OCI-LY3 (cell line): ENCODE data around the gene CALML4.

ENCODE experiments used
- H2AFZ ChIP-seq: fragments of 200-600, 300-600 bp; shearing (Covaris generic); 2 replicates; pipeline ENCODE4 v1.6.0; 2014; ENCODE audit warnings: antibody characterized with exemption, low read depth, low read length
- H3K27ac ChIP-seq: fragments of 200-600, 300-600 bp; sonication (generic); 2 replicates; pipeline ENCODE4 v1.5.1; 2014; ENCODE audit warnings: mild to moderate bottlenecking, low read length, moderate library complexity, mixed read lengths
- H3K27me3 ChIP-seq: fragments of 200-600, 300-600 bp; sonication (generic); 2 replicates; pipeline ENCODE4 v1.6.1; 2014; ENCODE audit warnings: low read depth, low read length, mixed read lengths
- H3K36me3 ChIP-seq: fragments of 200-600, 300-600 bp; sonication (generic); replicated peaks from 2 replicates; pipeline ENCODE3; 2014; ENCODE audit warnings: low read depth, low read length, mixed read lengths
- H3K4me1 ChIP-seq: fragments of 300-600, 200-600 bp; sonication (generic); 2 replicates; pipeline ENCODE4 v1.6.1; 2014; ENCODE audit warnings: low read length, mixed read lengths
- H3K4me2 ChIP-seq: fragments of 200-600, 300-600 bp; sonication (generic); 2 replicates; pipeline ENCODE4 v1.6.1; 2014; ENCODE audit warnings: low read length, mixed read lengths
- H3K4me3 ChIP-seq: fragments of 300-600, 200-600 bp; sonication (generic); 2 replicates; pipeline ENCODE4 v1.5.1; 2014; ENCODE audit warnings: antibody characterized with exemption, mild to moderate bottlenecking, low read length, moderate library complexity
- H3K79me2 ChIP-seq: fragments of 300-600, 200-600 bp; shearing (Covaris generic); 2 replicates; pipeline ENCODE4 v1.6.1; 2014; ENCODE audit warnings: mild to moderate bottlenecking, low read length, mixed read lengths
- H3K9ac ChIP-seq: fragments of 300-600, 200-600 bp; shearing (Covaris generic); 2 replicates; pipeline ENCODE4 v1.6.0; 2014; ENCODE audit warnings: mild to moderate bottlenecking, low read length, moderate library complexity
- H3K9me3 ChIP-seq: fragments of 200-600, 300-600 bp; shearing (Covaris generic); 2 replicates; pipeline ENCODE4 v1.6.1; 2014; ENCODE audit warnings: low read length, mixed read lengths; ENCODE audit not compliant: insufficient read depth
- H4K20me1 ChIP-seq: fragments of 200-600, 300-600 bp; sonication (generic); 2 replicates; pipeline ENCODE4 v1.6.1; 2016; ENCODE audit warnings: low read length, mixed read lengths; ENCODE audit not compliant: insufficient read depth
- CTCF ChIP-seq: fragments of 200-600, 300-600 bp; sonication (generic); IDR thresholded peaks from 2 replicates; pipeline ENCODE4 v1.5.1; 2014; ENCODE audit warnings: antibody characterized with exemption, low read length, low read depth
- EZH2phosphoT487 ChIP-seq: fragments of 200-600 bp; shearing (Covaris generic); IDR thresholded peaks from 2 replicates; pipeline ENCODE4 v1.6.1; 2018; ENCODE audit warnings: antibody characterized with exemption, mixed run types, low read depth

The CALML4 gene

DNA sequence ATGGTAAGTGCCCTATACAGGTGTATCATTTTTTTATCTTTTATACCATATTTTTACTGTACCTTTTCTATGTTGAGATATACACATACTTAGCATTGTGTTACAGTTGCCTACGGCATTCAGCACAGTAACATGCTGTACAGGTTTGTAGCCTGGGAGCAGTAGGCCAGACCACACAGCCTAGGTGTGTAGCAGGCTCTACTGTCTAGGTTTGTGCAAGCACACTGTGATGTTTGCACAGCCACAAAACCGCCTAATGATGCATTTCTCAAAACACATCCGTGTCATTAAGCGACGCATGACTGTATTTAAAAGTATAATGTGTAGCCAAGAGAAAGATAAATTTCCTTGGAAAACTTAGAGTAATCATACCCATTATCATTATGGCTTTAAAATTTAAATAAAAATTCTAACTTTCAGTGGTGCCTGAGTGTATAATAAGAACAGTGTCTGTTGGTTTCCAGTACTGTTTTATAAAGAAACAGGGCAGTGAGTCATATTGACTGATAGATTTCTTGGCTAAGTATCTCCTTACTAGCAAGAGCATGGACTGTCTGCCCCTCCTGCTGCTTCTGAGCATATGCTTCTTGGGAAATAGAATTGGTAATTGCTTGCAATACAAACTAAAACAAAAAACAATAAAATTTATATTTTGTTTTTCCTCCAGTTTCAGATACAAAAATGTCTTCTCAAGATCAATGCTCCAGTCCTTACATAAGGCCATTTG is 18.3 kb downstream of the CALML4 start:
- H3K27ac ChIP-seq, result no peak overlapping the region

GRCh38 chr15:68184616-68185480 is 20.3 kb downstream of the CALML4 start:
- Histone ChIP-seq H4K20me1 (no peaks in the 10 kb centered on the region), H3K9ac (no peak overlapping the region), H3K4me1 (peaks cover 20% of the 10 kb centered on the region), H3K4me2 (no peak overlapping the region), H3K27ac (no peak overlapping the region), H2AFZ (no peak overlapping the region), H3K79me2 (no peaks in the 10 kb centered on the region; the same call in 1 of the 2 replicates), H3K36me3 (peaks cover 57% of the 10 kb centered on the region), H3K4me3 (no peak overlapping the region), H3K27me3 (no peaks in the 10 kb centered on the region), H3K9me3 (no peaks in the 10 kb centered on the region)
- TF ChIP-seq CTCF (no peak), EZH2phosphoT487 (no peak)

More for the DNA sequence above, 18.3 kb downstream of the CALML4 start:
- H3K36me3 ChIP-seq, result peaks cover 64% of the 10 kb centered on the region
- H3K27me3 ChIP-seq, result no peaks in the 10 kb centered on the region
- peaks cover 40% of the 10 kb centered on the region for H3K4me1 ChIP-seq
- H2AFZ ChIP-seq, result no peak overlapping the region
- no peak overlapping the region for H3K4me2 ChIP-seq
- no peak overlapping the region for H3K4me3 ChIP-seq
- TF ChIP-seq CTCF, result no peak
- TF ChIP-seq EZH2phosphoT487, result no peak
- H3K79me2 ChIP-seq, result no peaks in the 10 kb centered on the region; the same call in 1 of the 2 replicates
- H3K9me3 ChIP-seq, result no peaks in the 10 kb centered on the region
- H4K20me1 ChIP-seq, result no peaks in the 10 kb centered on the region
- H3K9ac ChIP-seq, result no peak overlapping the region

- peaks cover 51% of the 10 kb centered on the region for H3K36me3 ChIP-seq
- no peak overlapping the region for H2AFZ ChIP-seq
- H3K4me1 ChIP-seq, result peaks cover 9% of the 10 kb centered on the region
- H3K79me2 ChIP-seq, result no peaks in the 10 kb centered on the region
- no peaks in the 10 kb centered on the region for H3K27me3 ChIP-seq
- no peak overlapping the region for H3K4me3 ChIP-seq
- no peak overlapping the region for H3K9ac ChIP-seq
- H4K20me1 ChIP-seq, result no peaks in the 10 kb centered on the region
- H3K9me3 ChIP-seq, result no peaks in the 10 kb centered on the region
- no peak for TF ChIP-seq EZH2phosphoT487
- no peak for TF ChIP-seq CTCF
- H3K4me2 ChIP-seq, result no peak overlapping the region
- H3K27ac ChIP-seq, result no peak overlapping the region
These were observed 21.4 kb downstream of the CALML4 start for GRCh38 chr15:68183616-68184315.

DNA sequence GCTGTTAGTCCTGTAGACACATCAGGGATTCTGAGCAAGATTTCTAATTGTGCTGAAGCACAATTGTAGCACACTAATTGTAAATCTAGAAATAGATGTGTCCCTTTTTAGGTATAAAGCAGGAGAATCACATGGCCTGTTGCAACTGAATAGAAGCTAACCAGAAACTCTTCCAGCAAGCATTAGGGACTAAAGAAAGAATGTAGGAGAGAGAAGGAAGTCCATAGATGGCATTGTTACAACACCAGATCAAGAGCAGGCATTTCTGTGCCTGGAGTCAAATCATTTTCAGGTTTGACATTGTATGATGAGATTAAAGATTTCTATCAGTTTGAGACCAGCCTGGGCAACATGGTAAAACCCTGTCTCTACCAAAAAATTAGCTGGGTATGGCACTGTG is 27.4 kb downstream of the CALML4 start:
- H3K4me1 ChIP-seq, result no peaks in the 10 kb centered on the region
- H3K79me2 ChIP-seq, result no peaks in the 10 kb centered on the region
- H3K9ac ChIP-seq, result no peak overlapping the region
- H3K4me3 ChIP-seq, result no peak overlapping the region
- H4K20me1 ChIP-seq, result no peaks in the 10 kb centered on the region
- no peak overlapping the region for H3K27ac ChIP-seq
- H3K4me2 ChIP-seq, result no peak overlapping the region
- H3K27me3 ChIP-seq, result no peaks in the 10 kb centered on the region
- H3K36me3 ChIP-seq, result peaks cover 40% of the 10 kb centered on the region
- H3K9me3 ChIP-seq, result no peaks in the 10 kb centered on the region
- H2AFZ ChIP-seq, result no peak overlapping the region
- no peak for TF ChIP-seq CTCF
- no peak for TF ChIP-seq EZH2phosphoT487
